Neural progenitor cell (in vitro differentiated cells): ENCODE measurements around the gene ERC1. TPM values are rescaled to one million over a fixed set of nuclear protein-coding genes. Genes with fewer than 3 reads are reported as not detected.

Source experiments
- DNase-seq: peaks from one replicate; pipeline ENCODE4 v3.0.0-alpha.2; 2016; ENCODE audit warnings: low spot score
- H2AFZ ChIP-seq: fragments of 200-600 bp; sonication (generic); replicated peaks from 2 replicates; pipeline ENCODE4 v1.6.1; 2016; ENCODE audit warnings: antibody characterized with exemption
- H3F3A ChIP-seq: fragments of 200-600 bp; sonication (generic); 2 replicates; pipeline ENCODE4 v1.6.1; 2016; ENCODE audit warnings: antibody characterized with exemption, low read depth
- H3K27ac ChIP-seq: fragments of 200-600 bp; sonication (generic); 2 replicates; pipeline ENCODE4 v1.5.1; 2016; ENCODE audit warnings: mild to moderate bottlenecking
- H3K27me3 ChIP-seq: fragments of 200-600 bp; sonication (generic); 2 replicates; pipeline ENCODE4 v1.6.1; 2016; ENCODE audit warnings: mild to moderate bottlenecking, moderate library complexity
- H3K36me3 ChIP-seq: fragments of 200-600 bp; sonication (generic); 2 replicates; pipeline ENCODE4 v1.5.1; 2016
- H3K4me1 ChIP-seq: fragments of 200-600 bp; sonication (generic); 2 replicates; pipeline ENCODE4 v1.6.1; 2016; ENCODE audit warnings: mixed run types
- H3K4me2 ChIP-seq: fragments of 200-600 bp; sonication (generic); 2 replicates; pipeline ENCODE4 v1.6.1; 2016
- H3K4me3 ChIP-seq: fragments of 200-600 bp; sonication (generic); 2 replicates; pipeline ENCODE4 v1.5.1; 2016
- H3K79me2 ChIP-seq: fragments of 200-600 bp; sonication (generic); 2 replicates; pipeline ENCODE4 v1.6.1; 2016; ENCODE audit warnings: low read depth
- H3K9ac ChIP-seq: fragments of 200-600 bp; sonication (generic); 2 replicates; pipeline ENCODE4 v1.6.1; 2016
- H3K9me3 ChIP-seq: fragments of 200-600 bp; sonication (generic); 2 replicates; pipeline ENCODE4 v1.5.1; 2016; ENCODE audit warnings: low read depth
- H4K20me1 ChIP-seq: fragments of 200-600 bp; sonication (generic); 2 replicates; pipeline ENCODE4 v1.6.1; 2016; ENCODE audit warnings: low read depth
- H3K27ac Mint-ChIP-seq: 3 replicates; pipeline ENCODE4 v1.8.0; 2021; ENCODE audit warnings: mixed read lengths
- H3K27me3 Mint-ChIP-seq: 2 replicates; pipeline ENCODE4 v1.8.0; 2022; ENCODE audit warnings: low read depth, mild to moderate bottlenecking, inconsistent platforms, moderate library complexity, mixed read lengths; ENCODE audit not compliant: insufficient read depth
- H3K36me3 Mint-ChIP-seq: 3 replicates; pipeline ENCODE4 v1.8.0; 2021; ENCODE audit warnings: mixed read lengths
- H3K4me1 Mint-ChIP-seq: 3 replicates; pipeline ENCODE4 v1.8.0; 2021; ENCODE audit warnings: mixed read lengths
- H3K4me3 Mint-ChIP-seq: 3 replicates; pipeline ENCODE4 v1.8.0; 2021; ENCODE audit warnings: mild to moderate bottlenecking, moderate library complexity, mixed read lengths
- H3K9me3 Mint-ChIP-seq: 3 replicates; pipeline ENCODE4 v1.8.0; 2020; ENCODE audit warnings: mixed read lengths
- EZH2 ChIP-seq: fragments of 200-600 bp; sonication (generic); IDR thresholded peaks from 2 replicates; pipeline ENCODE4 v1.6.1; 2017; ENCODE audit warnings: antibody characterized with exemption, mild to moderate bottlenecking, moderate library complexity
- EZH2phosphoT487 ChIP-seq: fragments of 200-600 bp; sonication (generic); IDR thresholded peaks from 2 replicates; pipeline ENCODE4 v1.6.1; 2017; ENCODE audit warnings: antibody characterized with exemption
- total RNA-seq: library from RNA; depleted of rRNA; stranded (reverse); fragments of >200 nt; gene quantifications from 2 replicates; pipeline ENCODE4 v1.2.3, GENCODE V29; 2015; ENCODE audit warnings: low replicate concordance
- TF ChIP-seq, protein P1 (sequence below): fragments of 200-600 bp; sonication (generic); IDR thresholded peaks from 2 replicates; pipeline ENCODE4 v1.5.1; 2017; ENCODE audit warnings: antibody characterized with exemption, mild to moderate bottlenecking

ERC1 gene
- total RNA-seq, 1 donor from 2014 or later: 27.5 TPM

DNA sequence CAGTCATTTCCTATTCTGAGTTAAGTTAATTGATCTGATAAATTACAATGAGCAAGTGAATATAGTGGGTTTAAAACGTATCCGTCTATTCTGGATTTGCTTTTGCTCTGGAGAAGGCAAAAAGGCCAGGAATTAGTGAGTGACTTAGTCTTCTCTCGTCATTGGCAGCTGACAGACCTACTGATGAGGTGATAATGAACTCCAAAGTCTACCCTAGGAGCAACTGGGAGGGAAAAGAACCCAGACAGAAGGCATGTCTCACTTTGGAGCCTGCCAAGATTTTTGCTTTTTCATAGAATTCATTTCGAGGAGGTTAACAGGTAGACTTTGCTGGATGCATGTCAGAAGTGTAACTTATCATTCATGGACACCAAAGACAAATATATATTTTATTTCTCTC, 333.1 kb downstream of the ERC1 start:
- Histone ChIP-seq H3K4me2 (no peak overlapping the region), H3K79me2 (no peaks in the 10 kb centered on the region), H2AFZ (no peak overlapping the region), H3K27me3 (no peaks in the 10 kb centered on the region), H3K27ac (no peak overlapping the region), H3K4me1 (peaks cover 3% of the 10 kb centered on the region), H3K9ac (no peak overlapping the region), H3K36me3 (no peaks in the 10 kb centered on the region), H3K4me3 (no peak overlapping the region), H3F3A (peaks cover under 1% of the 10 kb centered on the region), H3K9me3 (no peaks in the 10 kb centered on the region), H4K20me1 (no peaks in the 10 kb centered on the region)
- no peak for DNase-seq
- peaks cover 3% of the 10 kb centered on the region for H3K27me3 Mint-ChIP-seq
- no peak for TF ChIP-seq EZH2
- TF ChIP-seq, protein P1, sequence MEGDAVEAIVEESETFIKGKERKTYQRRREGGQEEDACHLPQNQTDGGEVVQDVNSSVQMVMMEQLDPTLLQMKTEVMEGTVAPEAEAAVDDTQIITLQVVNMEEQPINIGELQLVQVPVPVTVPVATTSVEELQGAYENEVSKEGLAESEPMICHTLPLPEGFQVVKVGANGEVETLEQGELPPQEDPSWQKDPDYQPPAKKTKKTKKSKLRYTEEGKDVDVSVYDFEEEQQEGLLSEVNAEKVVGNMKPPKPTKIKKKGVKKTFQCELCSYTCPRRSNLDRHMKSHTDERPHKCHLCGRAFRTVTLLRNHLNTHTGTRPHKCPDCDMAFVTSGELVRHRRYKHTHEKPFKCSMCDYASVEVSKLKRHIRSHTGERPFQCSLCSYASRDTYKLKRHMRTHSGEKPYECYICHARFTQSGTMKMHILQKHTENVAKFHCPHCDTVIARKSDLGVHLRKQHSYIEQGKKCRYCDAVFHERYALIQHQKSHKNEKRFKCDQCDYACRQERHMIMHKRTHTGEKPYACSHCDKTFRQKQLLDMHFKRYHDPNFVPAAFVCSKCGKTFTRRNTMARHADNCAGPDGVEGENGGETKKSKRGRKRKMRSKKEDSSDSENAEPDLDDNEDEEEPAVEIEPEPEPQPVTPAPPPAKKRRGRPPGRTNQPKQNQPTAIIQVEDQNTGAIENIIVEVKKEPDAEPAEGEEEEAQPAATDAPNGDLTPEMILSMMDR: no peak
- no peak for TF ChIP-seq EZH2phosphoT487
- H3K9me3 Mint-ChIP-seq: no peaks in the 10 kb centered on the region
- no peak overlapping the region for H3K27ac Mint-ChIP-seq
- no peaks in the 10 kb centered on the region for H3K36me3 Mint-ChIP-seq
- H3K4me3 Mint-ChIP-seq: no peak overlapping the region
- H3K4me1 Mint-ChIP-seq: peaks cover 2% of the 10 kb centered on the region

DNA sequence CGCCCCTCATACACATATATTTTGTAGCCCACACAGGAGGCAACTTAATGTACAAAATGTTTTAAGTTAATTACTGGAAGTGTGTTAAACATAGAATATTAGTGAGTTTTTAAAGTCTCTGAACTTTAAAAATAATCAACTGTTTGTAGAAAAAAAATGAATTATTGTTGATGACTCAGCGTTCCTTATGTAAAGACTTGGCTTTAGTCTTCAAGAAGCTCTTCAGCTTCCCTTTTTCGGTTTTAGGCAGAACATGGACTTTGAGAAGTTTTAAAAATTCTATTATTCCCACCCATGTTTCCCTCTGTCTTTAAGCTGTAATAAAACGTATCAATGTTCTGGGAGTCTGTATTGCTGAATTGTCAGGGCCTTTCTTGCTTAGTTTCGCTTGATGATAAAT, 333.9 kb downstream of the ERC1 start:
- Mint-ChIP-seq H3K36me3 (peaks cover 1% of the 10 kb centered on the region), H3K4me3 (no peak overlapping the region), H3K9me3 (no peaks in the 10 kb centered on the region), H3K4me1 (no peaks in the 10 kb centered on the region), H3K27ac (no peak overlapping the region), H3K27me3 (peaks cover 3% of the 10 kb centered on the region)
- DNase-seq: no peak
- no peak overlapping the region for H3K4me3 ChIP-seq
- H3K4me1 ChIP-seq: no peaks in the 10 kb centered on the region
- H4K20me1 ChIP-seq: no peaks in the 10 kb centered on the region
- no peak overlapping the region for H3K9ac ChIP-seq
- no peak overlapping the region for H2AFZ ChIP-seq
- H3F3A ChIP-seq: no peaks in the 10 kb centered on the region
- no peaks in the 10 kb centered on the region for H3K27me3 ChIP-seq
- no peaks in the 10 kb centered on the region for H3K36me3 ChIP-seq
- no peaks in the 10 kb centered on the region for H3K79me2 ChIP-seq
- no peak for TF ChIP-seq EZH2phosphoT487
- TF ChIP-seq EZH2: no peak
- TF ChIP-seq, protein P1: no peak
- H3K9me3 ChIP-seq: no peaks in the 10 kb centered on the region
- H3K27ac ChIP-seq: no peak overlapping the region
- no peak overlapping the region for H3K4me2 ChIP-seq

DNA sequence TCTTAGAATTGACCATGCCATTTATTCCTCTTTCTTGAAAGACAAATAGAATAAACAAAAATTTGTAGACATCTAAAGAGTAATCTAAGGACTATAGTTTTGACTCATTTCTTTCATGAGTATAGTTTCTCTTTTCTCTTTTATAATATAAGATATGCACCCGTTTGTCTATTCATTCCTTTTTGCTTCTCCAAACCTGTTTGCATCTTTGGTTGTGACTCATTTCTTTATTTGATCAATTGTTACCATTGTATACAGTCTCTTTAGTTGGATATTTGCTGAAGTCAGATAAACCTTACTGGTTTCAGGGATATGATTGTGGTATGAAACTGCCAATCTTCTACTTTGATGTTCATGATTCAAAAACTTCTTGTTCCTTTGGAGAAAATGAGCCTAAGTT, 334.6 kb downstream of the ERC1 start:
- no peak for DNase-seq
- Histone ChIP-seq H4K20me1 (no peaks in the 10 kb centered on the region), H3F3A (no peaks in the 10 kb centered on the region), H3K36me3 (no peaks in the 10 kb centered on the region), H3K4me2 (no peak overlapping the region), H3K9ac (no peak overlapping the region), H3K4me1 (no peaks in the 10 kb centered on the region), H3K27ac (no peak overlapping the region), H3K4me3 (no peak overlapping the region), H3K79me2 (no peaks in the 10 kb centered on the region), H3K27me3 (no peaks in the 10 kb centered on the region), H2AFZ (no peak overlapping the region), H3K9me3 (no peaks in the 10 kb centered on the region)
- H3K4me3 Mint-ChIP-seq: no peak overlapping the region
- H3K4me1 Mint-ChIP-seq: no peaks in the 10 kb centered on the region
- H3K36me3 Mint-ChIP-seq: peaks cover 1% of the 10 kb centered on the region
- TF ChIP-seq EZH2: no peak
- no peak for TF ChIP-seq EZH2phosphoT487
- TF ChIP-seq, protein P1: no peak
- H3K9me3 Mint-ChIP-seq: no peaks in the 10 kb centered on the region
- peaks cover 3% of the 10 kb centered on the region for H3K27me3 Mint-ChIP-seq
- H3K27ac Mint-ChIP-seq: no peak overlapping the region
